ENCODE results near the gene LNX2.
"Not testable (repeated sequence)": the region's sequence is repeated elsewhere in the genome, so short reads cannot be mapped to it uniquely, and the experiment has no call there.

Gene LNX2

DNA sequence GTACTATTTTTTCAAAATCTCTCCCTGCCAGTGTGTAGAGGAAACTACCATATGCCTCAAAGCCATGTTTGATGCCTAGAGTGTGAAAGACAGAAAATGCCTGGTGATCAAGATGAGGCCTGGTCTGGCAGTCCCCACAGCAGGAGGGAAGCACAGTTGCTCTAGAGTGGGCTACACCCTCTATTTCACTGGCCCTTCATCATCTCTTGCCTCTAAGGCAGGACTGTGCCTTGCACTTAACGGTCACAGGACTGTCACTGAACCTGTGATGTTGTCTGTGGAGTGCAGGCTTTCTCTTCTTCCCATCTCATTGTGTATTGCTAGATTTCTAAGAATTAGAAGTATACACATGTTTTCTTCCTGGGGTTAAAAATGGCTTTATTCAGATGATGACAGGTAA, 17.7 kb upstream of the LNX2 start:
- no peak for DNase-seq

DNA sequence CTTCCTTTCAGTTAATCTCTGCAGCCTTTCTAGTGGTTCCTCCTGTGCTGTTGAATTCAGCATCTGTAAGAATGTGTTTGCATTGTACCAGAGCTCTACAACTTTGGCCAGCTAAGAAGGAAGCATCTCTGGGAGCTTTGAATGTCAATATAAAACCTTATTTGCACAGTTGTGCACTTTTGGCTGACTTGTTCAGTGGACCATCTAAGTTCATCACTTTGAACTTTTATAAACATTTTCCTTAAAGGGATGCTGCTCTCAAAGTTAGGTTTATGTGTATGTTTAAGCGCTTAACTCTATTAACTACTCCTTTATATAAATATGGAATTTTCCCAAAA, 16.9 kb upstream of the LNX2 start:
- DNase-seq: no peak

GRCh38 chr13:27636589-27637288, 16.4 kb upstream of the LNX2 start:
- no peak for DNase-seq

DNA sequence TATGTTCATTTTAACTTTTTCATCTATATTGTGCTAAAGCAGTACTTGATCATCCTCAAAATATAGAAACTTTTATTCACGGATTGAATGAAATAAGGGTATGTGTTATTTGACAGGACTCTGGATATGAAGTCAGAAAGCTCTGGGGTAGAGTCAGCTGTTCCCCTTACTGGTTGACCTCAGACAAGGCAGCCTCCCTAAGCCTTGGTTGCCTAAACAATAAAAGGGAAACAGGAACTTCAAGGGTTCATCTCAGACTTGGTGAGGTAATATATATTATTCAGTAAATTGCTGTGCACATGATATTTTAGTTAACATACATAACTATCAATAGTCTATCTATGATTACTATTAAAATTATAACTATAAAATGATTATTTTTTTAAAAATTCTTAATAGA, 14.9 kb upstream of the LNX2 start:
- DNase-seq: no peak

GRCh38 chr13:27634791-27635190, 14.5 kb upstream of the LNX2 start:
- DNase-seq: no peak

DNA sequence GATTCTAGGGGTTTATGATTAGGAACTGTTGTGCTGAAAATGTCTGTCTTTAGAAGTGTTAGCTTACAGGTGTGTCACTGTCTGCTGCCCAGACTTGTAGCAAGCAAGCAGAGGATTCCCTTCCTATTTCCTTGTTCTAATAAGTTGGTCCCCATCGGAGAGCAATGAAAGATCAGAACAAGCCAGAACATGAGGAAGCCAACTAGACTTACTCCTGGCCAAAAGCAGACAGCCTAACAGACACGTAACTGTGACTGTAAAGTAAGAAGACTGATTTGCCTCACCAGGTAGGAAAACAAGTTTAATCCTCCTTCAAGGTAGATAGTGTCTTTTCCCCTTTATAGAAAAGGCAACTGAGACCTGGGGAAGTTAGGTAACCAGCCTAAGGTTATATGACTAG, 13.9 kb upstream of the LNX2 start:
- DNase-seq: no peak

GRCh38 chr13:27632648-27633047, 12.3 kb upstream of the LNX2 start:
- DNase-seq: no peak

- no peak for DNase-seq
Observed at GRCh38 chr13:27632214-27632613, 11.9 kb upstream of the LNX2 start.

- DNase-seq: no peak
Observed at GRCh38 chr13:27631665-27632064, 11.3 kb upstream of the LNX2 start.

GRCh38 chr13:27631156-27631555, 10.8 kb upstream of the LNX2 start:
- DNase-seq: no peak

GRCh38 chr13:27628766-27629165, 8.4 kb upstream of the LNX2 start:
- not testable (repeated sequence) for DNase-seq

GRCh38 chr13:27628081-27628480, 7.8 kb upstream of the LNX2 start:
- DNase-seq: no peak

- no peak for DNase-seq
Observed at GRCh38 chr13:27627380-27627779, 7.1 kb upstream of the LNX2 start.

GRCh38 chr13:27625839-27626238, 5.5 kb upstream of the LNX2 start:
- DNase-seq: no peak

GRCh38 chr13:27624071-27624470, 3.7 kb upstream of the LNX2 start:
- DNase-seq: no peak

- DNase-seq: no peak
Observed at GRCh38 chr13:27622881-27623280, 2.6 kb upstream of the LNX2 start.

GRCh38 chr13:27622102-27622820, 1.9 kb upstream of the LNX2 start:
- DNase-seq: no peak

GRCh38 chr13:27621366-27622101, 1.2 kb upstream of the LNX2 start, which contains the start of gene POLR1D:
POLR1D (plus strand) TSS chr13:27621892; CDS start chr13:27621984, 92 bp downstream.
- peak; percentile 95 for DNase-seq

DNA sequence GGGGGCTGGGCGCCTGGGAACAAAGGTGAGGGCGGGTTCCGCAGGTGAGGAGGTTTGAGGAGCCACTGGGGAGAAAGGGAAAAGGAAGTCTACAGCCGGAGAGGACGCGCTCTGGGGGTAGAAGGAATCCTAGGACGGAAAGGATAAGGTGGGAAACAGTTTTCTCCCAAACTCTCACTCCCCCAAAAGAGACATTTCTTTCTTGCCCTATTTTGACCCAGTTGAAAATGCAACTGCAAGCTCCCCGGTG, 712 bp upstream of the LNX2 start:
- no peak for DNase-seq

DNA sequence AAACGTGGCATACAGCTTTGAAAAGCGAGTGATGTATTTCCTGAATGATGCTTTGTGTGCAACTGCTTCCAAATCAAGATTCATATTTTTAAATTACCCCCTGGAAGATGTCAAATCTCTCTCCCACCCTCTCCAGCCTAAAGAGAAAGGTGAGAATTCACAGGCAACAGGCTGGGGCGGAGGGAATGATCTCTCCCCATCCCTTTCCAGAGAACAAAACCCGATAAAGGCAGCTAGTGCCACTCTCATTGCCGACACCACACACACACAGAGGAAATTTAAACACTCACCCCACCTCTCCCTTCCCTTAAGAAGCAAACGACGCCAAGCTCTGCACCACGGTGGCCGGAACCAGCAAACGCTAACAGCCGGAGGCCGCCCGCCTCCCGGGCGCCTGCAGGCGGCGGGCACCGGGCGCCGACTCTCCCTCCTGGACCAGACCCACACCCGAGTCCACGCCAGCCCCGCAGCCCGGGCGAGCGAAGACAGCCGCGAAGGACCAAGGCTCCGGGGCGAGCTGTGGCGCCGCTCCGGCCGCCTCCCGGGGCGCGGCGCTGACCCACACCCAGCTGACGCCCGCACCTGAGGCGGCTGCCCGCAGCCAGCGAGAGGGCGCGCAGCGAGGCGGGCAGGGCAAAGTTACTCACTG, 477 bp downstream of the LNX2 start:
- DNase-seq: no peak

DNA sequence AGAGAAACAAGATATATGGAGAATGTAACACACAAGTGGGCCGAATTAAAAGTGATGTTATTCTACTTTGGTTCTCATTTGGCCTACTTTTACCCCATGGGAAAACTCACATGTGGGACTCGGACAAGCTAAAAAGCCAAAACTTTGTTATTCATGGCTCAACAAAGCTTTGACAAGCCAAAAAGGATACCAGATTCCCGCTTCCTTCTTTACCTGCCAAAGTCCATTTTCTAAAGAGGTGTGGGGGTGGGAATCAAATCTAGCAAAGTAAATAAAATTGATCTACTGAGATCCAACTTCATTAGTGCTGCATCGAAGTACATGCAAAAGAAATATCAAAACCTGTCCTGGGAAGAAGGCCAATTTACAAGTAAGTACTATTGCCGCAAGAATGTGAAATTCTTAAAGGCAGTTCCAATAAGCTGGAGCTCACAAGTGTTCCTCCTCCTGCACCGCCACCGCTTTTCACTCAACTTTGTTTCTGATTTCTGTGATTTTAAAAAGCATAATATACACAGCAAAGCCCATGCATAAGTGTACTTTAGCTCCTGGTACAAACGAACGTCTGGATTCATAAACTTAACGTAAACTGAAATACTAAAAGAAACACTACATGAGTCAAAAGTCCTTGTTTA, 1.1 kb downstream of the LNX2 start:
- no peak for DNase-seq

- no peak for DNase-seq
Observed at GRCh38 chr13:27617881-27618321, 2.4 kb downstream of the LNX2 start.

- DNase-seq: no peak
Observed at GRCh38 chr13:27613628-27614027, 6.7 kb downstream of the LNX2 start.

Measured in right kidney (tissue), 1 donor.